ENCODE data around the gene DNPEP.

DNPEP gene

DNA sequence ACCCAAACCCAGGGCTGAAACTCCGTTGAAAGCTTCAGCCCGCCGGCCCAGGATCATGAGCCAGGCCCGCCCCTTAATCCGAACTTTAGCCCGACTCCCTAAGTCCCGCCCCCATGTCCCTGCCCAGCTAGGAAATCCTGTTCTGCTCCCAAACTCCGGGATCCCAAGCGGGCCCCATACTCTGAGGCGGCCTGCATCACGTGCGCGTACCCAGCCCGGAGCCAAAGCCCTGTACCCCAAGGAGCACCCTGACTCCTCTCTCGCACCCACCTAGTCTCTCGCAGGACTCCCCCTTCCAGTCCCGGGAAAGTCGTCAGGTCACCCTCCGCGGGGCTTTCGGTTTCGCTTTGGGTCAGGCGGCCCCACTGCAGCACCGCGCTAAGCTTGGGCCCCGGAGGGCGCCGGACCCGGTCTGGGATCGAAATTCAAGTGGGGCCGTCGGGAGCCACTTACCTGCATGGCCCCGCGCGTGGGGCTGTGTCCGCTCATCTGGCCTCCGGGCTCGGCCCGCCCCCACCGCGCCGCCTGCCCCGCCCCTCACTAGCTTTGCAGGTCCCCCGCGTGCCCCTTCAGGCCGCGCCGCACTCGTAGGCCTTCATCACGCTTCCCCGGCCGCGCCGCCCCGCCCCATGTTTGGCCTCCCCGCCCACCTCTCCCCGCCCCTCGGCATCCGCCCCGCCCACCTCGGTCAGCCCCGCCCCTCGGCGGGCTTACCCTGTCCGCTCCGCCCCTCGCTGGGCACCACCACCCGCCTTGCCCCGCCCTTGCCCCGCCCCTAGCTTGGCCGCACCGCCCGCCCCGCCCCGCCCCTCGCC, at the start of gene DNPEP:
TSS of gene DNPEP (minus strand) at position 607 of the 815 bp plus-strand sequence. CDS start at position 489, 118 bp downstream.
- DNase-seq = peak in 52 of 58 donors; percentile 17 to 100 (median 99)

DNA sequence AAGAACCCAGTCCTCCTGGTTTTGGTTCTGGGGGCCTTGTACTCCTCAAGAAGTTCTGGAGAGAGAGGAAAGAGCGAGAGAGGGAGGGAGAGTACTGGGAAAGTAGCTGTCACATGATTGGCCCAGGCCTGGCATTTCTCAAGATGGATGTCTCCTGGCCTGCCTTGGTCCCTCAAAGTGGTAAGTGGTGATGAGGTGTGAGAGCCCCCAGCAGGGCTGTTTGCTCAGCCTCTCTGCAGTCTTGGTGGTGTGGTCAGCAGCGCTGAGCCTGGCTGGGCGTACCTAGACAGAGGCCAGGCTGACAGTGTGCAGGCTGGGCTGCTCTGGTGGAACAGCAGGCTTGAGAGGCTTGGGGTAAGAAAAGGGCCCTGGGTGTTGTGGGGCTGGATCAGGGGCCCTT, 49.4 kb upstream of the DNPEP start:
- DNase-seq = no peak

DNA sequence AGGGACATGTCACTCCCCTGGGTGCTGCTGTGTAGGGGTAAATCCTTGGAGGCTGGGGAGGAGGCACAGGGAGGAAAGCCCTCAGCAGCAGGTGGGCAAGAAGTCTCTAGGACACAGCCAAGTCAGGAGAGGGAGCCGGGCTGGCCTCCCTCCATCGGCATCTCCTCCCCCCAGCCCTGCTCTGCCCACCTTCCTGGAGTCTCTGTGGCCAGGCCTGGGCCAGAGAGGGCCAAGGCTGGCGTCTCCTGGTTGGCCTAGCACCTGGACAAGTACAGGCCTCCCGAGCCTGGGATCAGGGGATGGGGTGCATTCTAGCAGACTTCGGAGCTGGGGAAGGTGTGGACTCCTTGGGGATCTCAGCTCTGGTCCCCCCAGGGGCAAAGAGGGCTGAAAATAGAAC, 48.8 kb upstream of the DNPEP start:
- no peak for DNase-seq

DNA sequence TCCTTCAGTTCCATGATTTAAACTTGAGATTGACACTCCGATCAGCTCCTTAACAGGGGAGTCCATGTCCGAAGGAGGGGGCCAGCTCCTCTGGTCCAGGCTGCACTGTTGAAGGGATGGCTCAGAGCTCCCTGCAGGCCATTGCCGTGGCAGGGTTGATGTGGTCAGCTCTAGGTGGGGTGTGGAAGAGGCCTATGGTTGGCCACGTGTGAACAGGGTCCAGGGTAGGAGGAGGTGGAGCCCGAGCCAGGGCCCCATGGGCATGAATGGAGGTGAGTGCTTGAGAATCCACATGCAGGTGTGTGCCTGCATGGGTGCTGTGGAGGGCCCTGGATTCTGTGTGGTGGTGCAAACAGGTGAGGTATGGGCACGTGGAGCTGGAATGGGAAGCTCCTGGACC, 48.0 kb upstream of the DNPEP start:
- no peak for DNase-seq

- no peak for DNase-seq
These were observed 47.2 kb upstream of the DNPEP start, which contains the start of gene SPEG for GRCh38 chr2:219434718-219435525. TSS of gene SPEG (plus strand) at chr2:219434843. CDS start at chr2:219434978, 135 bp downstream.

DNA sequence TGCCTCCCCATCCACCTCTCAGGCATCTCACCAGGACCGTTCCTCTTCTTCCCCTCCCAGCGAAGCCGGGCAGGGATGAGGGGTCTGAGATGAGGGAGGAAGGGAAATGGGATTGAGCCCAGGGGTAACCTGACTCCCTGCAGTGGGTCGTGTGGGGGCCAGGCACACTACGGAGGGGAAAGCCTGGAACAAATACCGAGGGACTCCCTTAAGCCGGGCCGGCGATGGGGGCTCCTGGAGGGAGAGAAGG, 46.7 kb upstream of the DNPEP start:
- DNase-seq = no peak

- DNase-seq = no peak
These were observed 46.2 kb upstream of the DNPEP start for GRCh38 chr2:219433666-219434467.

GRCh38 chr2:219430633-219431615, 43.2 kb upstream of the DNPEP start:
- DNase-seq = peak in 14 of 58 donors; percentile 4 to 36 (median 14)

- DNase-seq = no peak
These were observed 42.4 kb upstream of the DNPEP start for GRCh38 chr2:219429958-219430606.

DNA sequence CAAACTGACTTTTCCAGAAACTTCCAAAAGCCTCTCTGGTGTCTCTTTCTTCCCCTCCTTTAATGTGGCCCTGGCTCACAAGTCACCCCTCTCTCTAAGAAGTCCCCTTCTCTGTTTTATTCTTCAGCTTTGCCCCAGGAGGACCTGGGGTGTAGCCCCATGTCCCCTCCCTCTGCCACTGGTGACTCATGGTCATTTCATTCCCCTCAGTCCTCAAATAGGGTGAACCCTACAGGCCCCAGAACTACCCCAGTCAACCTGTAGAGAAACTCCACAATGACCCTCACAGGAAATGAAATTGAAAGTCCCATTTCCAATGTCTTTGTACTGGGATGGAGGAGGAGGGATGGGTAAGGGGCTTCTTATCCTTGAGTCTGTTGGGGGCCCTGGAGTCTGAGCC, 40.8 kb upstream of the DNPEP start:
- no peak for DNase-seq

DNA sequence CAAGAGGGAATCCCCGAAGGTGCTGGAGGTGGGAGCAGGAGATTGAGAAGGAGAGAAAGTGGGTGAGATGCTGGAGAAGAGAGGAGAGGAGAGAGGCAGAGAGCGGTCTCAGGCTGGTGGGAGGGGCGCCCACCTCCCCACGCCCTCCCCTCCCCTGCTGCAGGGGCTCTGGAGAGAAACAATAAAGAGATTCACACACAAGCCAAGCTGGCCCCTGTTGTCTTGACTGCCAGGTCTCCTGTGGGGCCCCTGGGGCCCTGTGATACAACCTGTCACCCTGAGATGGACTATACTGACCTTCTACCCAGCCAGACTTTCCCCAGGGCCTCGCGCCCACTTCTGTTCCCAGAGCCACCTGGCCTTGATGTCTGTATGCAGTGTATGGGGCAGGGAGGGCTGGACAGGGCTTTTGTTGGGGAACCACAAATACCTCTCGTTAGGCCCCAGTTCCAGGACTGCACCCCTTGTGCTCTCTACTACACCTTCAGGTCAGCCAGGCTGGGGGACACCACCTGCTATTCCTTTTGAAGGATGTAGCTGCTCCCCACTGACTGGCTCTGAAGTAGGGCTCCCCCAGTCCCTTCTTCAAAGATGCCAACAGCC, 38.9 kb upstream of the DNPEP start:
- DNase-seq = no peak

- no peak for DNase-seq
These were observed 38.3 kb upstream of the DNPEP start for GRCh38 chr2:219426068-219426443.

DNA sequence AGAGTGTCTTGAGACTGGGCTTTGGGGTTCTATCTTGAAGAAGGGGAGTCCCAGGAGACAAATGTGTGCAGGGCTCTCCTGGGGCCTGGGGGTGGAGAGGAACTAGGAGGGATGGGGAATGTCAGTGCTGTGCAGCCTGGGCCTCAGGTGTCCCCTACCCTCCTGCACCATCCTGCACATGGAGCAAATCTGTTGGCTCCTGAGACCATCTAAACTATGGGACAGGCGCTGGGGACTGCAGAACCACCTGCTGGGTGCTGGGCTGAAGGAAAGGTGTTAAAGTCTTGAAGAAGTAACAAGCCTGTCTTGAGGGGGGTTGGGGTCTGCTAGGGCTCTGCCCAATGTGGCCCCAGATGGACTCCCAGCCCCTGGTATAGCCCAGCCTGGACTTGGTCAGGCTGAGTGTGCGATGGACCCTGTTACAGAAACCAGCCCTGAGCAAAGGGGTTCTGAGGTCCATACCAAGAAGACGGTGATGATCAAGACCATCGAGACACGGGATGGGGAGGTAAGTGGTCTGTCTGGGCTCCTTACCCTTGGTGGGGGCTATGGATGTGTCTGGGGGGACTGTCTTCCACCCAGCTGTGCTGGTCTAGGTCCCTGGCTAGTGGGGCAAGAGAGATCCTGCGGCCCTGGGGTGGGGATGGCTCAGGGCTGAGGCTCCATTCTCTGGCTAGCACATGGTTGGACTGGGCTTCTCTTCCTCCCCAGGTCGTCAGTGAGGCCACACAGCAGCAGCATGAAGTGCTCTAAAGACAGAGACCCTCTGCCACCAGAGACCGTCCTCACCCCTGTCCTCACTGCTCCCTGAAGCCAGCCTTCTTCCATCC, 37.7 kb upstream of the DNPEP start:
- DNase-seq = no peak

DNA sequence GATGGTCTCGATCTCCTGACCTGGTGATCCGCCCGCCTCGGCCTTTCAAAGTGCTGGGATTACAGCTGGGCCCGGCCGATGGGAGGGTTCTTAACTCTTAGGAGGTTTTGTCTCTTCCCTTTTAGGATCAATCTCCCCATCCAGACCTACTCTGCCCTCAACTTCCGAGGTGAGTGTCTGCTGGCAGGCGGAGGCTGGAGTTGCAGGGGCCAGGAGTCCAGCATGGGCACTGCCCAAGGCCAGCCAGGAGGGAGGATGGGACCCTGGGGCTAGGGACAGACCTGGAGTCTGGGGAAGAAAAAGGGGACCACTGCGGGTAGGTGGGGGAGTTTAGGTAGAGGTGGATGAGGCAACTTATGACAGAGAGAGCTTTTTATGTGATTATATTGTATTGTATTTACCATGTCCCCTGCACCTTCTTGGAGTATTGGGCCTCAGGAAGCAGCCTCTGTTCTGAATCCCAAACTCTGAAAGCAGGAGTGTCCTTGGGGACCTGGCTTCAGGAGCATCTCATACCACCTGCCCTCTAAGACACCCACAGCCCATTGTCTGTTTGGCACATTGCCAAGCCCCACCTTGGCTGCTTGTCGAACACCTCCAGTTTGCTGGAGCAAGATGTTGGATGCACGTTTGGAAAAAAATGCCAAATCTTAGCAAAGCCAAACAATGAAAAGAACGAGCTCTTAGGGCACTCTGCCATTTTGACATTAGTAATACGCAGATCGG, 36.1 kb upstream of the DNPEP start:
- DNase-seq = no peak

DNA sequence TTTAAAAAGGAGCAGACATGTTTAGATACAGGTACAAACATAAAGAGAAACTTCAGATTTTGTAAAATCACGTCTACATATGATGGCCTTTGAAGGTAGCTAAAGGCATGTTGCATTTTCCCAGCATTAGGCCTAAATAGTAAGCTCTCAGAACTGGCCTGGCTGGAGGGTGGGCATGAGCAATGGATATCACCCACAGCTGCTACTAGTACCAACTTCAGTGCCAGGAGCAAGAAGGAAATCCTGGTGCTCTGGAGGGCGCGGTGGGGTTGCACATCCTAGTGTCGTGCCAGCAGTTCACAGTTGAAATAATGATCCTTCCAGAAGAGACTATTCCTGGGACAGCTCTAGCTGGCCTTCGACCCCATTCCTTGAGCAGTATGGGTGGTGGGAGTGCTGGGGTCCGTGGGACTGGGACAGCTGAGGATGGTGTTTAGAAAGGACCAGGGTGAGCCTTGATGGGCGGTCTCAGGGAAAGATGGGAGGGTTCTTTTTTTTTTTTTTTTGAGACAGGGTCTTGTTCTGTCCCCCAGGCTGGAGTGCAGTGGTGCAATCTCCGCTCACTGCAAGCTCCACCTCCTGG, 35.3 kb upstream of the DNPEP start:
- no peak for DNase-seq

DNA sequence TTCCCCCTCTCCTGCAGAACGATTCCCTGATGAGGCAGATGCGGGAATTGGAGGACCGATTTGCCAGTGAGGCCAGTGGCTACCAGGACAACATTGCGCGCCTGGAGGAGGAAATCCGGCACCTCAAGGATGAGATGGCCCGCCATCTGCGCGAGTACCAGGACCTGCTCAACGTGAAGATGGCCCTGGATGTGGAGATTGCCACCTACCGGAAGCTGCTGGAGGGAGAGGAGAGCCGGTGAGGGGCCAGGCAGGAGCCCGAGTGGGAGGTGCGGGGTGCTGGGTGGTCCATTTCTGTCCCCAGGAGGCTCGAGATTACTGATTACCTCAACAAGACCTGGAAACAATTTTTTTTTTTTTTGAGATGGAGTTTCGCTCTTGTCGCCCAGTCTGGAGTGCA, 33.6 kb upstream of the DNPEP start:
- no peak for DNase-seq

DNA sequence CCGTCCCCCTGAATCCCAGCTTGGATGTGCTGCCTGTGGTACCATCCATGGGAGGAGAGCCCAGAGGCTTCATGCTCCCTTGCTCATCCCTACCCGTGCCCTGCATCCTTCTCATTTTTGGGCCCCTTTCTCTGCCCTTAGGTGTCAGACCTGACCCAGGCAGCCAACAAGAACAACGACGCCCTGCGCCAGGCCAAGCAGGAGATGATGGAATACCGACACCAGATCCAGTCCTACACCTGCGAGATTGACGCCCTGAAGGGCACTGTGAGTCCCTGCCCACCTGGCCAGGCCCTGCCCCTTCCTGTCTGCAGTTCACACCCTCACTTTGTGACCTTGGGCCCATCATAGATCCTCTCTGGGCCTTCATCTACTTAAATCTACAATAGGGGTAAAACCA, 33.0 kb upstream of the DNPEP start:
- DNase-seq = no peak

Measured in anterior cingulate cortex (tissue), 58 donors.